ENCODE measurements around the gene BCL2L2. TPM values are rescaled to one million over a fixed set of nuclear protein-coding genes. Genes with fewer than 3 reads are reported as not detected.

Gene BCL2L2
- total and polyA plus RNA-seq, 2 donors (not counting 1 experiment from before 2014, with no cell fraction given) = 5.4 to 17.8 TPM

- H3K4me3 Mint-ChIP-seq = peak overlapping the region; percentile 98
- 50% methylated on average over 2 of the region's 9 CpGs for WGBS (ENCODE audit: insufficient coverage)
- no peaks in the 10 kb centered on the region for H3K27me3 Mint-ChIP-seq
Observed at GRCh38 chr14:23284654-23285529, 21.7 kb upstream of the BCL2L2 start.

More at GRCh38 chr14:23284654-23285529, 21.7 kb upstream of the BCL2L2 start:
- no peaks in the 10 kb centered on the region for H3K36me3 ChIP-seq (replicated peaks in 1 of 2; ENCODE audit: control extremely low read depth in 1 of 2, control insufficient read depth in 1 of 2, extremely low read depth in 1 of 2, insufficient read depth in 2 of 2, low read length in 1 of 2)
- H3K27ac Mint-ChIP-seq = peak overlapping the region; percentile 86
- POLR2A ChIA-PET = interaction anchor here (1.0 to 1.7 kb wide), 3 partner anchors 10 to 36 kb away, joined by 4 to 26 read pairs (median 13); partner anchors contain the start of genes PABPN1 and PPP1R3E
- H3K79me2 ChIP-seq (ENCODE audit: control insufficient read depth, insufficient read depth, low read length) = peaks cover 19% of the 10 kb centered on the region
- ATAC-seq (ENCODE audit: low read depth) = no peak
- no peaks in the 10 kb centered on the region for H3K9me3 Mint-ChIP-seq (ENCODE audit: insufficient read depth)
- H4K20me1 ChIP-seq (ENCODE audit: control insufficient read depth, insufficient read depth, low read length, poor library complexity, severe bottlenecking) = peaks cover 4% of the 10 kb centered on the region
- TF ChIP-seq CTCF (IDR thresholded peaks at IDR 0.05) (no peak), EZH2 (IDR thresholded peaks at IDR 0.05; ENCODE audit: borderline replicate concordance, insufficient read depth, low read depth, low read length, poor library complexity, severe bottlenecking) (no peak)
- no peaks in the 10 kb centered on the region for H3K27me3 ChIP-seq (replicated peaks in 1 of 4; ENCODE audit: control extremely low read depth in 1 of 4, control insufficient read depth in 3 of 4, insufficient read depth in 4 of 4, low read length in 3 of 4)
- H3K4me3 ChIP-seq (ENCODE audit: control extremely low read depth in 1 of 5, extremely low read depth in 1 of 5, insufficient read depth in 1 of 5, low read depth in 2 of 5, low read length in 4 of 5) = peak overlapping the region; percentile 56 to 90 (median 83)
- H3K4me2 ChIP-seq (replicated peaks; ENCODE audit: low read depth, low read length, poor library complexity, severe bottlenecking) = peak overlapping the region; percentile 84
- H3K27ac ChIP-seq (ENCODE audit: low read length in 2 of 2) = peak overlapping the region; percentile 47 to 83
- H3K4me1 ChIP-seq (ENCODE audit: control insufficient read depth in 2 of 2, insufficient read depth in 2 of 2, low read length in 2 of 2) = peaks cover 13 to 17% of the 10 kb centered on the region in 2 donors
- H2AFZ ChIP-seq (ENCODE audit: insufficient read depth, low read depth, low read length, poor library complexity, severe bottlenecking) = peak overlapping the region; percentile 92
- no peak for DNase-seq
- CTCF ChIA-PET = interaction anchor here (1.0 to 4.6 kb wide), 2 partner anchors 9 to 14 kb away, joined by 3 to 56 read pairs; partner anchors contain the start of gene PPP1R3E
- H3K9ac ChIP-seq (ENCODE audit: low read length) = peak overlapping the region; percentile 83
- peaks cover 23% of the 10 kb centered on the region for H3K4me1 Mint-ChIP-seq
- intact Hi-C loops (cut with micrococcal nuclease) = loop anchor here (10.0 kb wide), 1 partner anchor 280 kb away; the partner anchor contains the start of gene AP1G2
- no peaks in the 10 kb centered on the region for H3K9me3 ChIP-seq (ENCODE audit: control extremely low read depth in 1 of 3, control insufficient read depth in 2 of 3, insufficient read depth in 1 of 3, low read length in 2 of 3)

Data from B cell (primary cell).